ENCODE measurements around the gene KIF1B. TPM values are rescaled to one million over a fixed set of nuclear protein-coding genes. Genes with fewer than 3 reads are reported as not detected.
"Not testable (repeated sequence)": the region's sequence is repeated elsewhere in the genome, so short reads cannot be mapped to it uniquely, and the experiment has no call there.

The KIF1B gene
- total RNA-seq, 1 donor from 2014 or later, result 18.2 TPM

DNA sequence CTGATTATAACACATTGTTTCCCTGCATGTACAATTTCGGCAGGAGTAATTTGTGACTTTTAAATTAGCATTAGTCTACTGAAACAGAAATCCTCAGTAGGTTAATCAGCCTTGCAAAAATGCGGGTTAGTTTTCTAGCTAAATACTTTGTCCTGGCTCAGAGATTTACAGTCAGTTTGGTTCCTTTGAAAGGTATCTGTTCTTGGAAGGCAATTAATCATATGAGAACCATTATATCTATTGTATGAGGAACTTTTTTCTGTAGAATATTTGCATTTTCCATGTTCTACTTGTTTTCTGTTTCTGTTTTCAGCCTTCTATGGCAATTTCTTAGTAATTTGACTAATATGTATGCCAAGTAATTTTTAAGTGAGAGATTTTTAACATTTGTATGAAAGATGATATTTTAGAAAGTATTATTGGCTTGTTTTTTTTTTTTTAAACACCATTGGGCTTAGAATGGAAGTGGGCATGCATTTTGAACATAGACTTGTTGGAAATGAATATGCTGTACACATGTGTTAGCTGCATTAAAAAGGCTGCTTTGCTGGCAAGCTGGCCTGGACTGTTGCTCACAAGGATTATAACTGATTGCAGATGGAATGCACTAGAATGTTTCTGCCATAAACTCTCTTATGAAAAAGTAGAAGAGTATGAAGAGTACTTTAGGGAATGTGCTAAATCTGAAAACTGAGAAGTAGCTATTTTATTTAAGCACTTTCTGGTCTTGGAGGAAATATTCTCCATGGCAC is 26.2 kb downstream of the KIF1B start:
- intact Hi-C loops (cut with micrococcal nuclease), result no loop called here

DNA sequence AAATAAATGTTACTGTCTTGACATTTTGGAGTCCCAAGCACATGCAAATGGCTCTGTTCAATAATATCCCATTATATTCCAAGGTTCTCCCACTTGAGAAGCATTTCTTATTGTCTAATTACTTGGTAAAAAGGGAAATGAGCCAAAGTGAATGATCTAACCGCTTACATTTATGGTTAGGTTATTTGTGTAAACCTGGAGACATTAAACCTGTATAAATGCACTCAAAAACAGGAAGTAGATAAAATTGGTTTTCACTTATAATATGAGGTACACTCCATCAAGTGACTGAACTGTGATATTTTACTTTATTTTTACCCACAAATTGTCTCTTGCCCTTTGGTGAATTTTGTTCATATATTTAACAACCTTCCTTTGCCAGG is 26.8 kb downstream of the KIF1B start:
- intact Hi-C loops (cut with micrococcal nuclease), result no loop called here

DNA sequence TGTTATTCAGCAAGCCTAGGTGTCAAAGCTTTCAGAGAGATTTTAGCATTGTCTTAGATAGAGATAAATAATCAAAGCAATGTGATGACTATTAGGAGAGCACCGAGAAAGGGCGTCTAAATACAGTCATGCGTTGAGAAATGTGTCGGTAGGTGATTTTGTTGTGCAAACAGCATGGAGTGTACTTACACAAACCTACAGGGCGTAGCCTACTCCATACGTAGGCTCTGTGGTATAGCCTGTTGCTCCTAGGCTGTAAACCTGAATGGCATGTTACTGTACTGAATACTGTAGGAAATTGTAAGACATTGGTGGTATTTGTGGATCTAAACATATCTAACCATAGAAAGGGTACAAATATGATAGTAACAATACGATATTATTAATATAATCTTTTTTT is 31.8 kb downstream of the KIF1B start:
- intact Hi-C loops (cut with micrococcal nuclease), result no loop called here

DNA sequence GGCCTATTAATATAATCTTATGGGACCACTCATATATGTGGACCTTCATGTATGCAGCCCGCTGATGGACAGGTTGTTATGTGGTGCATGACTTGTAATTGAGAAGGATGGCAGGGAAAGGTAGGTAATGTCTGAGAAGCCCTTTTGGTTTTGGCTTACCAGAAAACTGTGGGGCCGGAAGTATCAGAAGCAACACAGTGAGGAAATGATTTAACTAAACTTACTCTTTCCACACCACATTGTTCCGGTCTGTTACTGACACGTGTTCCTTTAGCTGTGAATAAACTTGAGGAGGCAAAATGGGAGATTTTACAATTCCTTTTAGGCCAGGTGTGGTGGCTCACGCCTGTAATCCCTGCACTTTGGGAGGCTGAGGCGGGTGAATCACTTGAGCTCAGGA is 32.4 kb downstream of the KIF1B start:
- intact Hi-C loops (cut with micrococcal nuclease), result no loop called here

DNA sequence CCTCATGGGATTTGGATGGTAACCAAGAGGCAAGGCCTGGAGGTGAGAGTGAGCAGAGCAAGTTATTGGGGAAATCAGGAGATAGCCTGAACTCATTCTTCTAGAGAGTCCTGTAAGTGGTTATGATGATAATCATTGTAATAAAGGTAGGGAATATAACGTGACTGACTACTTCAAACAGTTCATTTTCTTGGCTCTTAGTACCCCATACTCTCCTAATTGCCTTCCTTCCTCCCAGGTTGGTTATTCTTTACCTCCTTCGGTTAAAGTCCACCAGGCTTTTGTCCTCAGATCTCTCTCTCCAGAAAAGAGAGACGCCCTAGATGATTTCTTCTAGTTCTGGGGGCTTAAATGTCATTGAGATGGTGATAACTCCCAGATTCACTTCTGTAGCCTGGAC is 35.3 kb downstream of the KIF1B start:
- intact Hi-C loops (cut with micrococcal nuclease), result no loop called here

DNA sequence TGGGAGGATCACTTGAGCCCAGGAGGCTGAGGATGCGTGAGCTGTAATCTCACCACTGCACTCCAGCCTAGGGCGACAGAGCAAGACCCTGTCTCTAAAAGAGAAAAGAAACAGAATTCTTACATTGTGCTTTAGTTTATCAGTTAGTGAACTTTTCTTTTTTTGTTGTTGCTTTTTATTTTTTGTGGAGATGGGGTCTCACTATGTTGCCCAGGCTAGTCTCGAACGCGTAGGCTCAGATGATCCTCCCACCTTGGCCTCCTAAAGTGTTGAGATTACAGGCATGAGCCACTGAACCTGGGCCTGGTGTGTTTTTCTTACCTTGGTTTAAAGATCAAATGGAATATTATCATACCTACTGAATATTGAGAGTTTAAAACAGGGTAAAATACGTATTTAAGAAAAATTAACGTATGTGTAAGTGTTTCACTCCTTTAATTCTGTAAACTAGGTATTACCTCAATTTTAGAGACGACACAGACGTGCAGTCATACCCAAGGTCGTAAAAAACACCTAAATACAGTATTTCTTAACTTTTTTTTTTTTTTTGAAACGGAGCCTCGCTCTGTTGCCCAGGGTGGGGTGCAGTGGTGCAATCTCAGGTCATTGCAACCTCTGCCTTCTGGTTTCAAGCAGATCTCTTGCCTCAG is 39.6 kb downstream of the KIF1B start:
- intact Hi-C loops (cut with micrococcal nuclease), result no loop called here

DNA sequence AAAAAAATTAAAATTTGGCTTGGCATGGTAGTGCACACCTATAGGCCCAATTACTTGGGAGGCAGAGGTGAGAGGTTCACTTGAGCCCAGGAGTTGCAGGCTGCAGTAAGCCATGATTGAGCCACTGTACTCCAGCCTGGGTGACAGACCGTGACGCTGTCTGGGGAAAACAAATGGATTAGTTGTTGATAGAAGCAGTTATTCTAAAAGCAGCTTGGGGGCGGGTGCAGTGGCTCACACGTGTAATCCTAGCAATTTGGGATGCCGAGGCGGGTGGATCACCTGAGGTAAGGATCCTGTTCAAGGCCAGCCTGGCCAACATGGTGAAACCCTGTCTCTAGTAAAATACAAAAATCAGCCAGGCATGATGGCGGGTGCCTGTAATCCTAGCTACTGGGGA is 40.3 kb downstream of the KIF1B start:
- intact Hi-C loops (cut with micrococcal nuclease), result no loop called here

DNA sequence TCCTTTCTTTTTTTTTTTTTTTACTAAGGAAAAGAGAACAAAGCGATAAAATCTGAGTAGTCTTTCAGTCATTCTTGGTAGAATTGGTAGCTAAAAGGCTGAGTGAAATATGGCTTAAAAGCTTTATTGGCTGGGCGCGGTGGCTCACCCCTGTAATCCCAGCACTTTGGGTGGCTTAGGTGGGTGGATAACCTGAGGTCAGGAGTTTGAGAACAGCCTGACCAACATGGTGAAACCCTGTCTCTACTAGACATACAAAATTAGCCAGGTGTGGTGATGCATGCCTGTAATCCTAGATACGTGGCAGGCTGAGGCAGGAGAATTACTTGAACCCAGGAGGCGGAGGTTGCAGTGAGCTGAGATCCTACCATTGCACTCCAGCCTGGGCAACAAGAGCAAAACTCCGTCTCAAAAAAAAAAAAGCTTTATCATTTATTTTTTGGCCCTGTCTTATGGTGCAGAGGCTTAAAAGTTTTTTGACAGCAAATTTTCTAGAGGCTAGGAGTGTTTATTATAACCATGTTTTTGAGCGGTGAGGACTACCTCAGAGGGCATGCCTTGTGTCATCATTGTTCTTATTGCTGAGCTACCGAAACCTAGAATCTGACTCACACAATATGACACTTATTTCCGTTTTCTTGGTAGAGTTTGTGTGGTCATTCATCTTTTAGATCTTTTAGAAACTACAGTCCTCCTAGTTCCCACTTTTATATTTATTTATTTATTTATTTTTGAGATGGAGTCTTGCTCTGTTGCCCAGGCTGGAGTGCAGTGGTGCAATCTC is 41.1 kb downstream of the KIF1B start:
- intact Hi-C loops (cut with micrococcal nuclease), result not testable (repeated sequence)

DNA sequence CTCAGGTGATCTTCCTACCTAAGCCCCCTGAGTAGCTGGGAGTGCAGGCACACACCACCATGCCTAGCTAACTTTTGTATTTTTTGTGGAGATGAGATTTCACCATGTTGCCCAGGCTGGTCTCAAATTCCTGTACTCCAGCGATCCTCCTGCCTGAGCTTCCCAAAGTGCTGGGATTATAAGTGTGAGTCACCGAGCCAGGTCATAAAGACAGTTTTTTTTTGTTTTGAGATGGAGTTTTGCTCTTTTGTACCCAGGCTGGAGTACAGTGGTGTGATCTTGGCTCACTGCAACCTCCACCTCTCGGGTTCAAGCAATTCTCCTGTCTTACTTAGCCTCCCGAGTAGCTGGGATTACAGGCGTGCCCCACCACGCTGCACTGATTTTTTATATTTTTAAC is 42.1 kb downstream of the KIF1B start:
- intact Hi-C loops (cut with micrococcal nuclease), result no loop called here

DNA sequence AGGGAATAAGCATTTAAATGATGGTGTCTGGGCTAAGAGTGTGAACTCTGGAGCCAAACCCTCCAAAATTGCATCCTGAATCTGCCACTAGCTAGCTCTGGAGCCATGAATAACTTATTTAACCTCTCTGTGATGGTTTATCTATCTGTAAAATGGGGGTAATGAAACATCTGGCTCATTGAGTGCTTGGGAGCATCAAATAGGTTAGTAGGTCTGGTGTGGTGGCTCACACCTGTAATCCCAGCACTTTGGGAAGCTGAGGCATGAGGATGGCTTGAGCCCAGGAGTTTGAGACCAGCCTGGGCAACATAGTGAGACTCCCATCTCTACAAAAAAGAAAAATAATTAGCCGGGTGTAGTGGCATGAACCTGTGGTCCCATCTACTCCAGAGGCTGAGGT is 42.8 kb downstream of the KIF1B start:
- intact Hi-C loops (cut with micrococcal nuclease), result no loop called here

DNA sequence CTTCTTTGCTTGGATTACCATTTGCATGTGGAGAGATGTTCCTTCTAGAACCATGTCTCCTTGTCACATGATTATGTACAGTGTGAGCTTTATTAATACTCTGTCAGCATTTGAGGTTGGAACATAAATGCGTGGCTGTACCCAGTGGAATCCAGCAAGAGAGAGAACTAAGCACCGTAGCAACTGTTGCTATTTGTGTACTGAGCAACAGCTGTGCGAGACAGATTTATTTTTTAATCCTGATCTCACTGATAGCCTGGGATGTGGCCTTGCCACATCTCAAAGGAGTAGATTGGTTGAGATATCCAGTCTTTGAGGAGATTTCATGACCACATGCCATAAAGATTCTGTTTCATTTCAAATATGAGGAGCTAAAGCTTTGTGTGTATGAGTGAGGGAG is 43.4 kb downstream of the KIF1B start:
- intact Hi-C loops (cut with micrococcal nuclease), result no loop called here

DNA sequence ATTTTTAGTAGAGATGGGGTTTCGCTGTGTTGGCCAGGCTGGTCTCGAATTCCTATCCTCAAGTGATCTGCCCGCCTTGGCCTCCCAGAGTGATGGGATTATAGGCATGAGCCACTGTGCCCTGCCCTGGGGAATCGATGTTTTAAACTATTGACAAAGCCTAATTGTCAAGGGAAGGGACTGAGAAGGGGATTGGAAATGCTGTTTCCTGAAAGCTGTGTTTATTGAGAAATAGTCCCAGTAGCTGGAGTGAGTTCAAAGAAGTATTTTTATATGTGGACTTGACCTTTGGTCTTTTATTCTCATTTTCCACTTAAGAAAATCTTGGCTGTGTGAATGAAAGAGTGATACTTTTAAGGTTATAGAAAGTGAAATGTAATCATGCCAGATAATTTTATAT is 47.5 kb downstream of the KIF1B start:
- intact Hi-C loops (cut with micrococcal nuclease), result no loop called here

DNA sequence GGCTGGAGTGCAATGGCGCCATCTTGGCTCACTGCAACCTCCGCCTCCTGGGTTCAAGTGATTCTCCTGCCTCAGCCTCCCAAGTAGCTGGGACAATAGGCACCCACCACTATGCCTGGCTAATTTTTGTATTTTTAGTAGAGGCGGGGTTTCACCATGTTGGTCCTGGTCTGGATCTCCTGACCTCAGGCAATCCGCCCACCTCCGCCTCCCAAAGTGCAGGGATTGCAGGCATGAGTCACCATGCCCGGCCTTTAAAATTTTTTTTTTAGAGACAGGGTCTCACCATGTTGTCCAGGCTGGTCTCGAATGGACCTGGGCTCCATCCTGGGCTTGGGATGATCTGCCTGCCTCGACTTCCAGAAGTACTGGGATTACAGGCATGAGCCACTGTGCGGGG is 49.2 kb downstream of the KIF1B start:
- intact Hi-C loops (cut with micrococcal nuclease), result not testable (repeated sequence)

DNA sequence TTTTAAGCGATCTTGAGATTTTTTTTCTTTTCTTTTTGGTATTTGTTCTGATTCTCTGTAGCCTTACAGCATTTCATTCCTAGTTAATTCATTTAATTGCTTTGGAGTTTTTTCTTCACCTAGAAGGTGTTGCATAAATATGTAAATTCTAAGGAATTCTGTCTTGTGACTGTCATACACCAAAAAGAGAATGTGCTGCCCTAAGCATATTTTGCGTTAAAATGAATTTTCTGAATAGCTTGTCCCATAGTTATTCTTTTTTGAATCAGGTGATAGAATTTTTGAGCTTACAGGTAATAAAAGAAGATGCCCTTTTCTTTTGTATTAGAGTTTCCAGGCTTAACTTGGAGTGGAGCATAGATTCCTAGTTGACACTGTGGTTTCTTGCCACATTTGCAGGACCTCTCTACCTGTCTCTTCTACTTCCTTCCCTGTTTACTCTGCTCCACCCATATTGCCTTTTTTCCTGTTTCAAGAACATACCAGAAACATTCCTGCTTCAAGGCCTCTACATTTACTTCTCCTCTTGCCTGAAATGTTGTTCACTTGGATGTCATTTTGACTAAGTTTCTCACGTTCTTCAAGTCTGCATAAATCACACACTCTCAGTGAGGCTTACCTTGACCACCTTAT is 53.2 kb downstream of the KIF1B start:
- intact Hi-C loops (cut with micrococcal nuclease), result no loop called here

DNA sequence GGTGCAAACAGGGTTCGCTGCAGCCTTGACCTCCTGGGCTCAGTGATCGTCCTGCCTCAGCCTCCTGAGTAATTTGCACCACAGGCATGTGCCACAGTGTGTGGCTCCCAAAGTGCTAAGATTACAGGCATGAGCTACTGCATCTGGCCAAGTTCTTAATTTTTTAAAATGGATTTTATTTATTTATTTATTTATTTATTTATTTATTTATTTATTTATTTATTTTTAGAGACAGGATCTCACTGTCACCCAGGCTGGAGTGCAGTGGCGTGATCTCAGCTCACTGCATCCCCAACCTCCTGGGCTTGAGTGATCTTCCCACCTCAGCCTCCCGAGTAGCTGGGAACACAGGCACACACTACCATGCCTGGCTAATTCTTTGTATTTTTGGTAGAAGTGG is 54.7 kb downstream of the KIF1B start:
- intact Hi-C loops (cut with micrococcal nuclease), result no loop called here

DNA sequence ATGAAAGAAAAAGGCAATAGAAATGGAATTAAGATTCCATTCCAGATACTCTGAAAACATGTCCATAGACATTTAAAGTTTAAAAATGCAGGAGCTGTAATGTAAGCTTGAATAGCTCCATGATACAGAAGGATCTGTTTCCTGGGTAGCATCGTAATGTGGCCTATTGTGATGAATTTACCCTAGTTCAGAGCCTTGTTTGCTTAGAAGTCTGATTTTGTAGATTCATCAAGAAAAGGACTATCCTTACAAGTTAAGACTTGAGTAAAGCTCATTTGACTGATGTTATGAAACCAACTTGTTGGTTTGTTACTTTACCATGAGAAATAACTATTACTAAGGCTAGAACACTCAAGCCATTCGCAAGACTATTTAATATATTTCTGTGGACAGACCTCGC is 55.5 kb downstream of the KIF1B start:
- intact Hi-C loops (cut with micrococcal nuclease), result no loop called here

DNA sequence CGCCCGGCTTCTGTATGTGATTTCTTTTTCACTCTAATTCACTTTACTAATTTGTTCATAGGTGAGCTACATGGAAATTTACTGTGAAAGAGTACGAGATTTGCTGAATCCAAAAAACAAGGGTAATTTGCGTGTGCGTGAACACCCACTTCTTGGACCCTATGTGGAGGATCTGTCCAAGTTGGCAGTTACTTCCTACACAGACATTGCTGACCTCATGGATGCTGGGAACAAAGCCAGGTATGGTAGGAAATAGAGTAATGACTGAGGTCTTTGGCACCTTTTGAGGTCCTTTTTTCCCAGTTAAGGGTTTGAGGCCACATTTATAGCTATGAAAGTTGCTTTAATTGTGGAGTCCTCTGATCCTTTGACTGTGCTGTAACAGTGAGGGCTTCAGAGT is 56.9 kb downstream of the KIF1B start:
- intact Hi-C loops (cut with micrococcal nuclease), result no loop called here

DNA sequence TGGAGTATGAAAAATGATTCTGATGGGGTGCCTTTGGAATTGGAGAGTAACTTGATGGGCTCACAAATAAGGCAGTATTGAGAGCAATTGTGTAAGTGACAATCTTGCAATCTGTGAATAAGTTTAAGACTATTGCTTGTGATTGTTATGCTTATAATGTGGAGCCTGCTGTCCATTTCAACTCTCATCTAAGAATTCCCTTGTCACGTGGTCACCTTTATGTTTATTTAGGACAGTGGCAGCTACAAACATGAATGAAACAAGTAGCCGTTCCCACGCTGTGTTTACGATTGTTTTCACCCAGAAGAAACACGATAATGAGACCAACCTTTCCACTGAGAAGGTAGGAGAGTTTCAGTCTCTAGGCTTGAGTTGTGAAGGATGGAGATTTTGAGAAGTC is 57.6 kb downstream of the KIF1B start:
- intact Hi-C loops (cut with micrococcal nuclease), result no loop called here

DNA sequence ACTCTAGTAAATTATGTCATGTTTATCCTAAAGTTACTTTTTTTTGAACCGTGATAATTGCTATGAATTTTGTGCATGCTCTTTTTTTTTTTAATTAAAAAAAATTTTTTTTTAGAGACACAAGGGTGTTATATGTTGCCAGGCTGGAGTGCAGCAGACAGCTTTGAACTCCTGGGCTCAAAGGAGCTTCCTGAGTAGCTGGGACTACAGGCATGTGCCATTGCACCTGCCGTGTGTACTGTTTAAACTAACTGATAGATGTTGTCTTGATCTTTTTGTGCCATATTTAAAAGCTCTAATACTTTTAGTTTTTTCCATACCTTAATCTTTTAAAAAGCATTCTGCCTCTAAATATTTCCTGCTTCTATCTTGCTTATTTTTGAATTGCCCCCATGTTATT is 60.7 kb downstream of the KIF1B start:
- intact Hi-C loops (cut with micrococcal nuclease), result no loop called here

DNA sequence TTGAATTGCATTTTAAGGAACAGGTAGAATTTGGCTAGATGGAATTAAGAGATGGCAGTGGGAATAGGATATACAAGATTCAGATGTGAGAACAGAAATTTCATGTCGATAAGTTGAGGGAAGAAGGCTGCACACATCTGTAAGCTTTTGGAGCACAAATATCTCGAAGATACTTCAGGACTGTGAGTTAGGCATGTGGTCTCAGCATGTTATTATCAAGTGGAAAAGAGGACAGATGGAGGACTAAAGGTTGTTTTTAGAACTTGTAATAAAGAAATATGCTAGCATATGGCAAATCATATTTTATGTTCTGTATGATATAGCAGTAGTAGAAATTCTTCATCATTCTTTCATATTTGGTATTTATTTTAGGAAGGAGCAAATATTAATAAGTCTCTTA is 61.5 kb downstream of the KIF1B start:
- intact Hi-C loops (cut with micrococcal nuclease), result no loop called here

DNA sequence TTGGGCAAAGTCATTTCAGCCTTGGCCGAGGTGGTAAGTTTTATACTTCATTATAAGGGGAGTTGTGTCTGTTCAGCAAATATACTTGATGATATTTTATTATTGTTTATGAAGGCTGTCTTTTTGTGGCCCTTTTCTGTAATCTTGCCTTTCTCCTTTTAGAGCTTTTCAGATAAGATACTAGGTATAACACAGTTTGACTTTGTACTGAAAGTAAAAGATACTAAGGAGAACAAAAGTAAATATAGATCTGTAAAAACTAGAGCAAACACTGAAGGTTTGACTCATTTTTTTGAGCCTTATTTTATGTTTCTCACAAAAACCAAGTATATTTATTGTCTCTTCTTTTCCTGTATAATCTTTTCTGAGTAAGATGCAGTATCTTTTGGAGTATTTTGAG is 61.9 kb downstream of the KIF1B start:
- intact Hi-C loops (cut with micrococcal nuclease), result no loop called here

DNA sequence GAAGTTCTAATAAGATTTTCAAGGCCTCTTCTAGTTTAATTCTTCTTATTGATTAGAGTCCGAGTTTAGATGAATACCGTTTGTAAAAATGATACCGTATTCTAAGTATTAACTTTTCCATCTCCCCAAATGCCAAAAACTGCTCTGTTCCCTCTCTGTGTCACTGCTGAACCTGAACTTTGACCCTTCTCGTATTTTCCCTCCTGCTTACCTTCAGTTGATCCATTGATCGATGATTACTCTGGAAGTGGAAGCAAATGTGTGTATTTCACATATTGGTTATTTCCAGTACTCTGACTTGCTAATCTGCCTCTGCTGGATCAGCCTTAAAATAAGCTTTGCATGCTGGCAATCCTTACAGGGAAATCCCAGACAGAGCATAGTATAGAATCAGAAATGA is 68.5 kb downstream of the KIF1B start:
- intact Hi-C loops (cut with micrococcal nuclease), result no loop called here

Measured in T-helper 2 cell treated with Interferon-gamma antibody and Interleukin-4, amounts not matched to agents 100 ng/mL and 5 ng/mL, for 36 hours (primary cell).